RKO (cell line): ENCODE results near the gene C4B.
A peak's percentile ranks its signal among the peaks of the same experiment; 100 is the strongest.

Experiments used
- DNase-seq: peaks from one replicate; pipeline ENCODE4 v3.0.0-alpha.2; 2016; ENCODE audit warnings: low spot score

Gene C4B

DNA sequence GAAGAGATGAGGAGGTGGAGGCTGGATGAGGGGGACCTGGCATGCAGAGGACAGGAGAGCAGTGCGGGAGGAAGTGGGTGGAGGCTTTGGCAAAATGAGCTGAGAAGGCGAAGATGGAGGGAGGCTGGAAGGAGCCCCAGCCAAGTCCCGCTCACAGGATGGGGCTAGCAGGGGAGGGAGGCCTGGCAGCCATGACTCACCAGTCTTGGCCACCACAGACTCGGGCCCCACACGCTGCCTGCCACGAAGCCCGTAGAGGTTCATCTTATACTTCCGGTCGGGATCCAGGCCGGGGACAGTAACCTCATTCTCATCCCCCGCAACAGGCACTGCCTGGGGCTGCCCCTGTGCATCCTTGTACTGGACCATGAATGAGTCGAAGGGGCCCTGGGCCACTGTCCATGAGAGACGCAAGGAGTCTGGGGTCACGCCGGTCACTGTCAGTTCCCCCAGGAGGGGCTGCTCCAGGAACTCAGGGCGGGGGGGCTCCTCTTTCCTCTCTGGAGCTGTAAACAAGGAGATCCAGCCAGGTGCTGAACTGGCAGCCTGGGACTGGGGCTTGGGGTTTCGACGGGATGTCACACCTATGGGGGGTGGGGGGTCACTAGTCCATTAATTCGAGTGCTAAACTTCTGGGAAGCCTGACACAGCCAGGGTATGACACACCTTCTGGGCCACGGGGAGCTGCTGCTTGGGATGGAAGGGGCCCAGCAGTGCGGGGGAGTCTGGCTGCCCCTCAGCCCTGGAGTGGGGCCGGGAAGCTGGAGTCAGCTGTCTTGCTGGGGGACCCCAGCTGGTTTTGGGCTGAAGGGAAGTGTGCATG lies 66.8 kb downstream of the C4B start:
- DNase-seq, result peak; percentile 48

DNA sequence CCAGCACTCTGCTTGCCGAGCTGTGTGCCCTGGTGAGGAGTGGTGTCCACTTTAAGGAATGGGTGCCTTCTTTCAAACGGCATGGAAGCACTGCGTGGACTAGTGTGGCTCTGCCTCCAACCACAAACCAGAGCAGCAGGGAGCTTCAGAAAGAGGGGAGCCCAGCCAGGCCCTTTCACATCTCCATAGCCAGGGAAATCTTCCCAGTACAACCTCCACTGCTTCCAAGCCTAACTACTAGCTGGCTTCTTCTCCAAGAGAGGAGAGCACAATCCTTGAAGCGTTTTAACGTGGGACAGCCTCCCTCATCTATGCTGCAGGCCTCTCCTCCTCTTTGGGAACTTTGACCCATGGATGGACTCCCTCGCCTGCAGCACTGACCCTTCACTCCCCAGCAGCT lies 67.9 kb downstream of the C4B start:
- no peak for DNase-seq

DNA sequence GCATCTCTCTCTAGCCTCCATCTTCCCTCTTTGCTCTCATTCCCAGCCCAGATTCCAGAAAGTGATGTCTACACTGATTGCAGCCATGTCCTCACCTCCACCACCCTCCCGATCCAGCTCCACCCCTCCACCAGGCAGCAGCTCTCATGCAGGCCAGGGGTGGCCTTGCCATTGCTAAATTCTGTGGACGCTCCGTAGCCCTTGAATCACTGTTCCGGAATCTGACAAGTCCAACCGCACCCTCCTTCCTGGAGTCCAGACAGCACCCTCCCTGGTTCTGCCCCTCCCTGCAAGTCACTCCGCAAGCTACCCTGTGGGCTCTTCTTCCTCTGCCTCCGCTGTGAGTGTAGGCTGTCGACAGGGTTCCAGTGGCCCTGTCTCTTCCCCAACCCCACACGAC lies 68.3 kb downstream of the C4B start:
- no peak for DNase-seq

DNA sequence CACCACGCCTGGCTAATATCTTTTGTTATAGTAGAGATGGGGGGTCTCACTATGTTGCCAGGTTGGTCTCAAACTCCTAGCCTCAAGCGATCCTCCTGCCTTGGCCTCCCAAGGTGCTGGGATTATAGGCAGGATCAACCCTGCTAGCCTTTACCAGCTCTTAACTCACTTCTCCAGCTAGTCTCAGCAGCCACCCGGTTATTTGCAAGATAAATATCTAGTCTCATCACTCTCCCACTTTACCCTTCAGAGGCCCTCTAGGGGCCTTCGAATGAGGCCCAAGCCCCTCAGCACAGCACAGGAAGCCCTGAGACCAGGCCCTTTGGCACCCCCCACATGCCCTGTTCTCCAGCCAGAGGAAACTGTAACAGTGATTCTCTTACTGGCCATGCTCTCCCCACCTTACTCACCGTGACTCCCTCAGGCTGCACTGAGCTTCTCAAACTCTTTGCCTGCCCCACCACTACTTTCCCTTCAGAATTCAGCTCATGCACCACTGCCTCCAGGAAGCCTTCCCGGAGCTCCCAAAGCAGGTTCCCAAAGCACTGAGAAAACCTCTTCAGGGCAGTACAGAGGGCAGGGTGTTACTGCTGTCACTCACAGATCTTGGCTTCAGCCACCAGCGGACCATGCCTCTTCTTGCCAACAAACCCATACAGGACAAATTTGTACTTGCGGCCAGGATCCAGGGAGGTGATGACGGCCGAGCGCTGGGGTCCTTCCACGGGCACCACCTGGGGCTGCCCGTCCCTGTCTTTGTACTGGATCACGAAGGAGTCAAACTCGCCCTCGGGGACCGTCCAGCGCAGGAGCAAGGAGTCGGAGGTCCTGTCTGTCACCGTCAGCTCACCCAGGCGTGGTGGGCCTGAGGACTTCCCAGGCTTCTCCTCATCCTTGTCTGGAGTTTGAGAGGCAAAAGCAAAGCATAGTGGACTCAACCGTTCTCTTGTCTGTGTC lies 69.5 kb downstream of the C4B start:
- DNase-seq, result no peak

DNA sequence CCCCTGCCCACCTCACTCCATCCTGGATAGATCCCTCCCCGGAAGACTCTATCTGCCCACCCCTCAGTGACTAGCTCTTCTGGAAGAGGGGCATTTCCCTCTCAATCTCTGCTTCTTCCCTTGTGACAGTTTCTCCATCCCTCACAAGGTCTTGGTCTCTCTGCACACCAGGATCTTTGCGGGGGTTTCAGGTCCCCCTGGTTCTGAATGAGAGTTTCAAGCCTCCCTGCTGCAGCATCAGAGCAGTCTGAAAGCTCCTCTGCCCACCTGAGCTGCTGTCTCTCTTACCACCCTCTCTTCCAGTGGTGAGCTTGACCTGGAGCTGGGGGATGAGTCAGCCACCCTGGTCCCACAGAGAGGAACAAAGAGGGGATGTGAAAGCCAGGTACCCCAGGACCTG lies 70.2 kb downstream of the C4B start:
- DNase-seq, result no peak
